Left ventricle myocardium inferior (tissue), 1 donor: ENCODE measurements around the gene PPP1R13B. TPM values are rescaled to one million over a fixed set of nuclear protein-coding genes. Genes with fewer than 3 reads are reported as not detected.
A peak's percentile ranks its signal among the peaks of the same experiment; 100 is the strongest.

Source experiments
- DNase-seq: peaks from one replicate; pipeline ENCODE4 v3.0.0-alpha.2; 2020
- H3K27ac ChIP-seq: fragments of 200-600 bp; replicated peaks from 2 replicates; pipeline ENCODE4 v1.8.0; 2021
- H3K27me3 ChIP-seq: fragments of 200-600 bp; 2 replicates; pipeline ENCODE4 v1.8.0; 2021; ENCODE audit warnings: low read depth
- H3K36me3 ChIP-seq: fragments of 200-600 bp; 2 replicates; pipeline ENCODE4 v1.8.0; 2021
- H3K4me1 ChIP-seq: fragments of 200-600 bp; 2 replicates; pipeline ENCODE4 v1.8.0; 2021
- H3K4me3 ChIP-seq: fragments of 200-600 bp; 2 replicates; pipeline ENCODE4 v1.8.0; 2021; ENCODE audit warnings: mild to moderate bottlenecking, moderate library complexity
- H3K9me3 ChIP-seq: fragments of 200-600 bp; replicated peaks from 2 replicates; pipeline ENCODE4 v1.8.0; 2021
- CTCF ChIP-seq: fragments of 200-600 bp; IDR thresholded peaks from 2 replicates; pipeline ENCODE4 v1.8.0; 2021; ENCODE audit warnings: antibody characterized with exemption, mild to moderate bottlenecking, borderline replicate concordance
- intact Hi-C: fragments of 100-400 bp; cut with micrococcal nuclease; formaldehyde crosslinking; loops from one replicate; pipeline ENCODE4 v1.11.0; 2022
- total RNA-seq: library from RNA; stranded (reverse); fragmentation: NEBNext Ultra II Directional; extraction: Animal tissue kit (Norgen Biotek cat#: 25700); gene quantifications from one replicate; pipeline ENCODE4 v1.2.1, GENCODE V29; 2021
- donor health status: DM: no; HTN: yes; CAD: no; lungs with severe emphysema.

The PPP1R13B gene
- total RNA-seq, 1 donor from 2014 or later: 104 TPM

- intact Hi-C loops: no loop called here
- peak overlapping the region; percentile 77 for H3K27ac ChIP-seq
- TF ChIP-seq CTCF: no peak
- DNase-seq: peak; percentile 72
- peak overlapping the region; percentile 57 for H3K4me3 ChIP-seq
- H3K4me1 ChIP-seq: peaks cover 50% of the 10 kb centered on the region
- no peaks in the 10 kb centered on the region for H3K36me3 ChIP-seq
- no peaks in the 10 kb centered on the region for H3K27me3 ChIP-seq
- no peaks in the 10 kb centered on the region for H3K9me3 ChIP-seq
These were observed 24.5 kb upstream of the PPP1R13B start for GRCh38 chr14:103871596-103872480.

GRCh38 chr14:103870891-103871595, 23.7 kb upstream of the PPP1R13B start:
- no peak for DNase-seq
- Histone ChIP-seq H3K36me3 (no peaks in the 10 kb centered on the region), H3K4me1 (peaks cover 50% of the 10 kb centered on the region), H3K27ac (peak overlapping the region; percentile 77), H3K4me3 (no peak overlapping the region), H3K27me3 (no peaks in the 10 kb centered on the region), H3K9me3 (no peaks in the 10 kb centered on the region)
- no peak for TF ChIP-seq CTCF
- intact Hi-C loops: no loop called here

- Histone ChIP-seq H3K4me1 (peaks cover 50% of the 10 kb centered on the region), H3K36me3 (no peaks in the 10 kb centered on the region), H3K27me3 (no peaks in the 10 kb centered on the region), H3K9me3 (no peaks in the 10 kb centered on the region), H3K27ac (peak overlapping the region; percentile 77), H3K4me3 (no peak overlapping the region)
- no peak for DNase-seq
- intact Hi-C loops: no loop called here
- no peak for TF ChIP-seq CTCF
These were observed 22.9 kb upstream of the PPP1R13B start for GRCh38 chr14:103870144-103870876.

GRCh38 chr14:103869406-103870143, 22.2 kb upstream of the PPP1R13B start:
- H3K36me3 ChIP-seq: no peaks in the 10 kb centered on the region
- no peaks in the 10 kb centered on the region for H3K27me3 ChIP-seq
- peak overlapping the region; percentile 77 for H3K27ac ChIP-seq
- no peak for TF ChIP-seq CTCF
- no peaks in the 10 kb centered on the region for H3K9me3 ChIP-seq
- peaks cover 50% of the 10 kb centered on the region for H3K4me1 ChIP-seq
- no peak for DNase-seq
- intact Hi-C loops: no loop called here
- no peak overlapping the region for H3K4me3 ChIP-seq
